ENCODE results near the gene CDK2AP2. TPM values are rescaled to one million over a fixed set of nuclear protein-coding genes. Genes with fewer than 3 reads are reported as not detected.

The CDK2AP2 gene
- total and polyA plus RNA-seq, 9 of the 15 experiments (the other 6 are each of a cell fraction or from before 2014, with no cell fraction given): 4.4 to 47.4 (median 21.7) TPM

DNA sequence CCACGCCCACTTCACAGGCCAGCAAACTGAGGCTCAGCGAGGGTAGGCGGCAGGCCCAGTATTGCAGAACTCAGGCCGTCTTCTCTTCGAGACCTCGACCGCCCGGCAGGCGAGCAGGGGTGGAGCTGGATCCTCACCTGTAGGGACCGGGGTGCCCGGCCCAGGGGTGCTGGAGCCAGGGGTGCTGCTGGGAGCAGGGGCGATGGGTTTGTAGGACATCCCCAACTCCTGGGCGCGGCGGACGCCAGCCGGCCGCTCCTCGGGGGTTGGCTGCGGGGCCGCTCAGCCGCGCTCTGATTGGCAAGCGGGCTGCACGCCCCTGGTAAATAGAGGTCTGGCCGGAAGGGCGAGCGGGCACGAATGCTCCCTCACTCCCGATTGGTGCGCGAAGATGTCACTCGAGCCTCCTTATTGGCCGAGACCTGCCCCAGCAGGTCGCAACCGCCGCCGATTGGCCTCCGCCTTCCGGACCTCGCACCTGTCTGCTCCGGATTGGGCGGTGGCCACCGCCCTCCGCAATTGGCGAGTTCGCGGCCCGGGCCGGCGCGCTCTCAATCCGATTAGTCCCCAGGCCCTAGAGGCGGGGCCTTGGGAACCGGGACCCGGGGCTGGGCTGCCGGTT, at the start of gene CDK2AP2 (continued):
- TF ChIP-seq, protein P1, sequence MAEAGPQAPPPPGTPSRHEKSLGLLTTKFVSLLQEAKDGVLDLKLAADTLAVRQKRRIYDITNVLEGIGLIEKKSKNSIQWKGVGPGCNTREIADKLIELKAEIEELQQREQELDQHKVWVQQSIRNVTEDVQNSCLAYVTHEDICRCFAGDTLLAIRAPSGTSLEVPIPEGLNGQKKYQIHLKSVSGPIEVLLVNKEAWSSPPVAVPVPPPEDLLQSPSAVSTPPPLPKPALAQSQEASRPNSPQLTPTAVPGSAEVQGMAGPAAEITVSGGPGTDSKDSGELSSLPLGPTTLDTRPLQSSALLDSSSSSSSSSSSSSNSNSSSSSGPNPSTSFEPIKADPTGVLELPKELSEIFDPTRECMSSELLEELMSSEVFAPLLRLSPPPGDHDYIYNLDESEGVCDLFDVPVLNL (CRISPR knock-in tag; IDR thresholded peaks at IDR 0.05; ENCODE audit: low read depth): peak; percentile 84; the same call in 1 of the 2 replicates
- TF ChIP-seq DACH1 (IDR thresholded peaks at IDR 0.05; ENCODE audit: partially characterized antibody): peak; percentile 20
- TF ChIP-seq MEIS2 (IDR thresholded peaks at IDR 0.05; ENCODE audit: partially characterized antibody): peak; percentile 24
- TF ChIP-seq PRMT5 (CRISPR knock-in tag; IDR thresholded peaks at IDR 0.05): no peak
- TF ChIP-seq SMAD3 (CRISPR knock-in tag; conservative IDR thresholded peaks at IDR 0.05): no peak
- TF ChIP-seq ZNF274 (IDR thresholded peaks at IDR 0.05; ENCODE audit: borderline replicate concordance, low read depth, low read length): no peak; the same call in 1 of the 2 replicates
- no peak for TF ChIP-seq ZNF79 (CRISPR knock-in tag; IDR thresholded peaks at IDR 0.05; ENCODE audit: low read depth)
- peak; percentile 92; the same call in 1 of the 2 replicates for TF ChIP-seq MTA3 (IDR thresholded peaks at IDR 0.05; ENCODE audit: borderline replicate concordance)
- peak; percentile 99 for TF ChIP-seq MBD2 (IDR thresholded peaks at IDR 0.05; ENCODE audit: borderline replicate concordance, low read depth)
- TF ChIP-seq, protein P2, sequence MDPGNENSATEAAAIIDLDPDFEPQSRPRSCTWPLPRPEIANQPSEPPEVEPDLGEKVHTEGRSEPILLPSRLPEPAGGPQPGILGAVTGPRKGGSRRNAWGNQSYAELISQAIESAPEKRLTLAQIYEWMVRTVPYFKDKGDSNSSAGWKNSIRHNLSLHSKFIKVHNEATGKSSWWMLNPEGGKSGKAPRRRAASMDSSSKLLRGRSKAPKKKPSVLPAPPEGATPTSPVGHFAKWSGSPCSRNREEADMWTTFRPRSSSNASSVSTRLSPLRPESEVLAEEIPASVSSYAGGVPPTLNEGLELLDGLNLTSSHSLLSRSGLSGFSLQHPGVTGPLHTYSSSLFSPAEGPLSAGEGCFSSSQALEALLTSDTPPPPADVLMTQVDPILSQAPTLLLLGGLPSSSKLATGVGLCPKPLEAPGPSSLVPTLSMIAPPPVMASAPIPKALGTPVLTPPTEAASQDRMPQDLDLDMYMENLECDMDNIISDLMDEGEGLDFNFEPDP (CRISPR knock-in tag; IDR thresholded peaks at IDR 0.05): 0 out of 2 replicates have a peak, but pooled peaks have one; percentile 43
- no peak for TF ChIP-seq ATF1 (CRISPR knock-in tag; IDR thresholded peaks at IDR 0.05)
- TF ChIP-seq ATF1 (tag; IDR thresholded peaks at IDR 0.05): no peak
- TF ChIP-seq, protein P3, sequence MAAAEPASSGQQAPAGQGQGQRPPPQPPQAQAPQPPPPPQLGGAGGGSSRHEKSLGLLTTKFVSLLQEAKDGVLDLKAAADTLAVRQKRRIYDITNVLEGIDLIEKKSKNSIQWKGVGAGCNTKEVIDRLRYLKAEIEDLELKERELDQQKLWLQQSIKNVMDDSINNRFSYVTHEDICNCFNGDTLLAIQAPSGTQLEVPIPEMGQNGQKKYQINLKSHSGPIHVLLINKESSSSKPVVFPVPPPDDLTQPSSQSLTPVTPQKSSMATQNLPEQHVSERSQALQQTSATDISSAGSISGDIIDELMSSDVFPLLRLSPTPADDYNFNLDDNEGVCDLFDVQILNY (CRISPR knock-in tag; IDR thresholded peaks at IDR 0.05): no peak
- TF ChIP-seq POLR2AphosphoS5 (IDR thresholded peaks at IDR 0.05; ENCODE audit: control insufficient read depth, insufficient read depth, low read depth, low read length): no peak
- TF ChIP-seq, protein P4, sequence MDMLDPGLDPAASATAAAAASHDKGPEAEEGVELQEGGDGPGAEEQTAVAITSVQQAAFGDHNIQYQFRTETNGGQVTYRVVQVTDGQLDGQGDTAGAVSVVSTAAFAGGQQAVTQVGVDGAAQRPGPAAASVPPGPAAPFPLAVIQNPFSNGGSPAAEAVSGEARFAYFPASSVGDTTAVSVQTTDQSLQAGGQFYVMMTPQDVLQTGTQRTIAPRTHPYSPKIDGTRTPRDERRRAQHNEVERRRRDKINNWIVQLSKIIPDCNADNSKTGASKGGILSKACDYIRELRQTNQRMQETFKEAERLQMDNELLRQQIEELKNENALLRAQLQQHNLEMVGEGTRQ (CRISPR knock-in tag; IDR thresholded peaks at IDR 0.05): no peak
- TF ChIP-seq HSF4 (CRISPR knock-in tag; IDR thresholded peaks at IDR 0.05; ENCODE audit: borderline replicate concordance): no peak
- TF ChIP-seq, protein P5, sequence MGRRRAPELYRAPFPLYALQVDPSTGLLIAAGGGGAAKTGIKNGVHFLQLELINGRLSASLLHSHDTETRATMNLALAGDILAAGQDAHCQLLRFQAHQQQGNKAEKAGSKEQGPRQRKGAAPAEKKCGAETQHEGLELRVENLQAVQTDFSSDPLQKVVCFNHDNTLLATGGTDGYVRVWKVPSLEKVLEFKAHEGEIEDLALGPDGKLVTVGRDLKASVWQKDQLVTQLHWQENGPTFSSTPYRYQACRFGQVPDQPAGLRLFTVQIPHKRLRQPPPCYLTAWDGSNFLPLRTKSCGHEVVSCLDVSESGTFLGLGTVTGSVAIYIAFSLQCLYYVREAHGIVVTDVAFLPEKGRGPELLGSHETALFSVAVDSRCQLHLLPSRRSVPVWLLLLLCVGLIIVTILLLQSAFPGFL (CRISPR knock-in tag; IDR thresholded peaks at IDR 0.05): no peak
- TF ChIP-seq PURB (CRISPR knock-in tag; IDR thresholded peaks at IDR 0.05; ENCODE audit: low read depth): no peak
- 0 out of 2 replicates have a peak, but pooled peaks have one; percentile 70 for TF ChIP-seq ZNF212 (CRISPR knock-in tag; IDR thresholded peaks at IDR 0.05)
- no peak for TF ChIP-seq GABPB2 (CRISPR knock-in tag; conservative IDR thresholded peaks at IDR 0.05)
